ENCODE measurements around the gene GLB1L. TPM values are rescaled to one million over a fixed set of nuclear protein-coding genes. Genes with fewer than 3 reads are reported as not detected.

Gene GLB1L
- polyA plus RNA-seq, 1 of the 3 experiments (the other 2 are of a cell fraction), result 11.7 TPM

DNA sequence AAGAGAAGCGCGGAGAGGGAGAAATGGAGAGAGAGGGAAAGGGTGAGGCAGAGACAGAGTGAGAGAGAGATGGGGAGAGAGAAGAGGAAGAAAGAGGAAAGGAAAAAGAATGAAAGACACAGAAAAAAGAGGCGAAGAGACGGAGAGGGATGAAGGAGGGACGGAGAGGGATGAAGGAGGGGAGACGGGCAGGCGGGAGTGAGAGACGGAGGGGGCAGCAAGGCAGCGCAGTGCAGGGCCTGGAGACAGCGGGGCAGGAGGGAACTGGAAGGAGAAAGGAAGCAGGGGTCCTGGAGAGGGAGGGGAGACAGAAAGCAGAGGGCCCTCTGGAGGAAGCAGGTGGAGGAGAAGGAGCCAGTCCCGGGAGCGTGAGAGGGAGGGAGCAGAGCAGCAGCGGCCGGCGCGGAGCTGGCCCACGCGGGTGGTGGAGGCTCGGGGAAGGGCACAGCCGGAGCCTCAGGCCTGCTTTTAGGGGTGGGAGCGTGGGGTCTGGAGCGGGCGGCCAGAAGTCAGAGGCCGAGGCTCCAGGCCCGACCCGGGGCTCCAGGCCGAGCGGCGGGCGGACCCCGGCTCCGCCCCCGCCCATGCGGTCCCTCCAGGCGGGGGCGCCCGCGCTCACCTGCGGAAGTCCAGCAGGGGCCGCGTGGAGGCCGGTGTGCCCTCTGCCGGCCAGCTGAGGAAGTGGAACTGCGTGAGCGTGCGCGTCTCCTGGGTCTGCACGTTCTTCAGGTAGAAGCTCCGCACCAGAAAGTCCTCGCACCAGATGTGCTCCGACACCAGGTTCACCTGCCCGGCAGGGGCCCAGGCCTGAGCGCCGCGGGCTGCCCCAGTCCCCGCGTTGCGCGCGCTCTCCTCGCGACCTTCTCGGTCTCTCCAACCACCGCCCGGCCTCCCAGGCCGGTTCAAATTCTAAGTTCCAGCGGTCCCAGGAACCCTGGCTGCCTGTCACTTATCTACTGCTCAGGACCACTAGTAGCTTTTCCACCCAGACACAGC lies 49.4 kb upstream of the GLB1L start:
- POLR2A ChIA-PET, result interaction anchor here (1.0 to 1.7 kb wide), 9 partner anchors 8 to 123 kb away, joined by 3 to 7 read pairs (median 4); partner anchors contain the start of genes ABCB6, CNPPD1, DNAJB2 and GLB1L
- peaks cover 6% of the 10 kb centered on the region for H3F3A ChIP-seq (replicated peaks; ENCODE audit: insufficient read depth)
- no peaks in the 10 kb centered on the region for H3K27me3 ChIP-seq (ENCODE audit: insufficient read depth)
- CTCF ChIA-PET, result interaction anchor here (0.6 to 9.0 kb wide), 88 partner anchors 10 to 722 kb away, joined by 3 to 312 read pairs (median 4); partner anchors contain the start of genes ABCB6, ANKZF1, ATG9A and CFAP65
- no peaks in the 10 kb centered on the region for H3K79me2 ChIP-seq (ENCODE audit: insufficient read depth)
- peak overlapping the region; percentile 49; the same call in 1 of the 2 replicates for H3K4me2 ChIP-seq
- 53% methylated on average over 33 of the region's 67 CpGs for WGBS (ENCODE audit: low lambda C conversion rate)
- H3K27ac ChIP-seq (ENCODE audit: low read depth in 2 of 2, low read length in 1 of 2), result peak overlapping the region in 1 of 2 experiments; percentile 18; a peak in 1 of 4 replicates
- no peaks in the 10 kb centered on the region for H3K9me3 ChIP-seq
- H2AFZ ChIP-seq (ENCODE audit: low read depth), result peak overlapping the region; percentile 56; the same call in 1 of the 2 replicates
- no peaks in the 10 kb centered on the region for H4K20me1 ChIP-seq (ENCODE audit: insufficient read depth)
- H3K4me3 ChIP-seq (ENCODE audit: low read depth in 2 of 2, low read length in 1 of 2), result peak overlapping the region; percentile 37 to 51; a peak in 3 of 4 replicates
- H3K9me2 ChIP-seq, result no peaks in the 10 kb centered on the region
- peak; percentile 100 for DNase-seq
- no peaks in the 10 kb centered on the region for H3K36me3 ChIP-seq (replicated peaks in 1 of 2; ENCODE audit: control insufficient read depth in 1 of 2, insufficient read depth in 2 of 2, low read length in 1 of 2)
- peaks cover under 1 to 8% of the 10 kb centered on the region in 2 experiments; a peak in 1 of 4 replicates for H3K4me1 ChIP-seq (ENCODE audit: control insufficient read depth in 1 of 2, insufficient read depth in 2 of 2, low read depth in 1 of 2, low read length in 1 of 2)
- no peak overlapping the region; the same call in 1 of the 2 replicates for H3K9ac ChIP-seq
- no peak for TF ChIP-seq POLR2AphosphoS5 (IDR thresholded peaks at IDR 0.05; ENCODE audit: low read depth, low read length)
- TF ChIP-seq RCOR1 (IDR thresholded peaks at IDR 0.05; ENCODE audit: low read length), result peak; percentile 69
- no peak for TF ChIP-seq GATA2 (CRISPR knock-in tag; IDR thresholded peaks at IDR 0.05)
- TF ChIP-seq, protein P1, sequence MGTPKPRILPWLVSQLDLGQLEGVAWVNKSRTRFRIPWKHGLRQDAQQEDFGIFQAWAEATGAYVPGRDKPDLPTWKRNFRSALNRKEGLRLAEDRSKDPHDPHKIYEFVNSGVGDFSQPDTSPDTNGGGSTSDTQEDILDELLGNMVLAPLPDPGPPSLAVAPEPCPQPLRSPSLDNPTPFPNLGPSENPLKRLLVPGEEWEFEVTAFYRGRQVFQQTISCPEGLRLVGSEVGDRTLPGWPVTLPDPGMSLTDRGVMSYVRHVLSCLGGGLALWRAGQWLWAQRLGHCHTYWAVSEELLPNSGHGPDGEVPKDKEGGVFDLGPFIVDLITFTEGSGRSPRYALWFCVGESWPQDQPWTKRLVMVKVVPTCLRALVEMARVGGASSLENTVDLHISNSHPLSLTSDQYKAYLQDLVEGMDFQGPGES (IDR thresholded peaks at IDR 0.05; ENCODE audit: low read depth, low read length), result no peak
- TF ChIP-seq NRF1 (IDR thresholded peaks at IDR 0.05; ENCODE audit: low read depth, low read length), result peak; percentile 40
- TF ChIP-seq RAD21 (IDR thresholded peaks at IDR 0.05; ENCODE audit: low read length), result peak; percentile 72
- peak; percentile 77 for TF ChIP-seq MXI1 (IDR thresholded peaks at IDR 0.05; ENCODE audit: low read depth, low read length)
- no peak for TF ChIP-seq TAF1 (IDR thresholded peaks at IDR 0.05; ENCODE audit: borderline replicate concordance, low read depth, low read length)
- TF ChIP-seq, protein P2, sequence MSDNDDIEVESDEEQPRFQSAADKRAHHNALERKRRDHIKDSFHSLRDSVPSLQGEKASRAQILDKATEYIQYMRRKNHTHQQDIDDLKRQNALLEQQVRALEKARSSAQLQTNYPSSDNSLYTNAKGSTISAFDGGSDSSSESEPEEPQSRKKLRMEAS (IDR thresholded peaks at IDR 0.05; ENCODE audit: low read depth), result peak; percentile 80
- TF ChIP-seq, protein P3, sequence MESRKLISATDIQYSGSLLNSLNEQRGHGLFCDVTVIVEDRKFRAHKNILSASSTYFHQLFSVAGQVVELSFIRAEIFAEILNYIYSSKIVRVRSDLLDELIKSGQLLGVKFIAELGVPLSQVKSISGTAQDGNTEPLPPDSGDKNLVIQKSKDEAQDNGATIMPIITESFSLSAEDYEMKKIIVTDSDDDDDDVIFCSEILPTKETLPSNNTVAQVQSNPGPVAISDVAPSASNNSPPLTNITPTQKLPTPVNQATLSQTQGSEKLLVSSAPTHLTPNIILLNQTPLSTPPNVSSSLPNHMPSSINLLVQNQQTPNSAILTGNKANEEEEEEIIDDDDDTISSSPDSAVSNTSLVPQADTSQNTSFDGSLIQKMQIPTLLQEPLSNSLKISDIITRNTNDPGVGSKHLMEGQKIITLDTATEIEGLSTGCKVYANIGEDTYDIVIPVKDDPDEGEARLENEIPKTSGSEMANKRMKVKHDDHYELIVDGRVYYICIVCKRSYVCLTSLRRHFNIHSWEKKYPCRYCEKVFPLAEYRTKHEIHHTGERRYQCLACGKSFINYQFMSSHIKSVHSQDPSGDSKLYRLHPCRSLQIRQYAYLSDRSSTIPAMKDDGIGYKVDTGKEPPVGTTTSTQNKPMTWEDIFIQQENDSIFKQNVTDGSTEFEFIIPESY (IDR thresholded peaks at IDR 0.05; ENCODE audit: borderline replicate concordance, low read depth), result no peak
- TF ChIP-seq CHD2 (IDR thresholded peaks at IDR 0.05; ENCODE audit: low read length, partially characterized antibody), result peak; percentile 46
- peak; percentile 78 for TF ChIP-seq ELF1 (IDR thresholded peaks at IDR 0.05)
- TF ChIP-seq EP300 (IDR thresholded peaks at IDR 0.05; ENCODE audit: borderline replicate concordance in 1 of 2, low read depth in 1 of 2, low read length in 1 of 2), result no peak
- 0 out of 2 replicates have a peak, but pooled peaks have one; percentile 54 for TF ChIP-seq RFX5 (IDR thresholded peaks at IDR 0.05; ENCODE audit: low read length)
- TF ChIP-seq RXRA (IDR thresholded peaks at IDR 0.05; ENCODE audit: borderline replicate concordance, low read depth), result no peak
- TF ChIP-seq, protein P4, sequence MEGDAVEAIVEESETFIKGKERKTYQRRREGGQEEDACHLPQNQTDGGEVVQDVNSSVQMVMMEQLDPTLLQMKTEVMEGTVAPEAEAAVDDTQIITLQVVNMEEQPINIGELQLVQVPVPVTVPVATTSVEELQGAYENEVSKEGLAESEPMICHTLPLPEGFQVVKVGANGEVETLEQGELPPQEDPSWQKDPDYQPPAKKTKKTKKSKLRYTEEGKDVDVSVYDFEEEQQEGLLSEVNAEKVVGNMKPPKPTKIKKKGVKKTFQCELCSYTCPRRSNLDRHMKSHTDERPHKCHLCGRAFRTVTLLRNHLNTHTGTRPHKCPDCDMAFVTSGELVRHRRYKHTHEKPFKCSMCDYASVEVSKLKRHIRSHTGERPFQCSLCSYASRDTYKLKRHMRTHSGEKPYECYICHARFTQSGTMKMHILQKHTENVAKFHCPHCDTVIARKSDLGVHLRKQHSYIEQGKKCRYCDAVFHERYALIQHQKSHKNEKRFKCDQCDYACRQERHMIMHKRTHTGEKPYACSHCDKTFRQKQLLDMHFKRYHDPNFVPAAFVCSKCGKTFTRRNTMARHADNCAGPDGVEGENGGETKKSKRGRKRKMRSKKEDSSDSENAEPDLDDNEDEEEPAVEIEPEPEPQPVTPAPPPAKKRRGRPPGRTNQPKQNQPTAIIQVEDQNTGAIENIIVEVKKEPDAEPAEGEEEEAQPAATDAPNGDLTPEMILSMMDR (IDR thresholded peaks at IDR 0.05), result peak; percentile 84
- peak; percentile 93 for TF ChIP-seq SMC3 (IDR thresholded peaks at IDR 0.05; ENCODE audit: low read depth, low read length)
- TF ChIP-seq SIN3A (IDR thresholded peaks at IDR 0.05; ENCODE audit: borderline replicate concordance, low read depth, low read length), result peak; percentile 62; the same call in 1 of the 2 replicates
- TF ChIP-seq, protein P5, sequence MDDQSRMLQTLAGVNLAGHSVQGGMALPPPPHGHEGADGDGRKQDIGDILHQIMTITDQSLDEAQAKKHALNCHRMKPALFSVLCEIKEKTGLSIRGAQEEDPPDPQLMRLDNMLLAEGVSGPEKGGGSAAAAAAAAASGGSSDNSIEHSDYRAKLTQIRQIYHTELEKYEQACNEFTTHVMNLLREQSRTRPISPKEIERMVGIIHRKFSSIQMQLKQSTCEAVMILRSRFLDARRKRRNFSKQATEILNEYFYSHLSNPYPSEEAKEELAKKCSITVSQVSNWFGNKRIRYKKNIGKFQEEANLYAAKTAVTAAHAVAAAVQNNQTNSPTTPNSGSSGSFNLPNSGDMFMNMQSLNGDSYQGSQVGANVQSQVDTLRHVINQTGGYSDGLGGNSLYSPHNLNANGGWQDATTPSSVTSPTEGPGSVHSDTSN (IDR thresholded peaks at IDR 0.05), result no peak
- TF ChIP-seq, protein P6, sequence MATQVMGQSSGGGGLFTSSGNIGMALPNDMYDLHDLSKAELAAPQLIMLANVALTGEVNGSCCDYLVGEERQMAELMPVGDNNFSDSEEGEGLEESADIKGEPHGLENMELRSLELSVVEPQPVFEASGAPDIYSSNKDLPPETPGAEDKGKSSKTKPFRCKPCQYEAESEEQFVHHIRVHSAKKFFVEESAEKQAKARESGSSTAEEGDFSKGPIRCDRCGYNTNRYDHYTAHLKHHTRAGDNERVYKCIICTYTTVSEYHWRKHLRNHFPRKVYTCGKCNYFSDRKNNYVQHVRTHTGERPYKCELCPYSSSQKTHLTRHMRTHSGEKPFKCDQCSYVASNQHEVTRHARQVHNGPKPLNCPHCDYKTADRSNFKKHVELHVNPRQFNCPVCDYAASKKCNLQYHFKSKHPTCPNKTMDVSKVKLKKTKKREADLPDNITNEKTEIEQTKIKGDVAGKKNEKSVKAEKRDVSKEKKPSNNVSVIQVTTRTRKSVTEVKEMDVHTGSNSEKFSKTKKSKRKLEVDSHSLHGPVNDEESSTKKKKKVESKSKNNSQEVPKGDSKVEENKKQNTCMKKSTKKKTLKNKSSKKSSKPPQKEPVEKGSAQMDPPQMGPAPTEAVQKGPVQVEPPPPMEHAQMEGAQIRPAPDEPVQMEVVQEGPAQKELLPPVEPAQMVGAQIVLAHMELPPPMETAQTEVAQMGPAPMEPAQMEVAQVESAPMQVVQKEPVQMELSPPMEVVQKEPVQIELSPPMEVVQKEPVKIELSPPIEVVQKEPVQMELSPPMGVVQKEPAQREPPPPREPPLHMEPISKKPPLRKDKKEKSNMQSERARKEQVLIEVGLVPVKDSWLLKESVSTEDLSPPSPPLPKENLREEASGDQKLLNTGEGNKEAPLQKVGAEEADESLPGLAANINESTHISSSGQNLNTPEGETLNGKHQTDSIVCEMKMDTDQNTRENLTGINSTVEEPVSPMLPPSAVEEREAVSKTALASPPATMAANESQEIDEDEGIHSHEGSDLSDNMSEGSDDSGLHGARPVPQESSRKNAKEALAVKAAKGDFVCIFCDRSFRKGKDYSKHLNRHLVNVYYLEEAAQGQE (IDR thresholded peaks at IDR 0.05; ENCODE audit: low read depth, low read length), result peak; percentile 56; the same call in 1 of the 2 replicates
